Muscle of arm (tissue), 12 donors: ENCODE data around the gene SORCS2. TPM values are rescaled to one million over a fixed set of nuclear protein-coding genes. Genes with fewer than 3 reads are reported as not detected.

Experiments used
- DNase-seq: peaks from one replicate; pipeline ENCODE4 v3.0.0-alpha.2; 2013
- polyA plus RNA-seq, 12 donors: library from polyadenylated mRNA; unstranded; fragments of 120-200 nt; gene quantifications; one replicate each; pipeline ENCODE4 v1.2.1, GENCODE V29; 2013; ENCODE audit not compliant: insufficient read length in 12 of 12

The SORCS2 gene
- polyA plus RNA-seq, 12 donors = 5.6 to 18.2 (median 8.3) TPM; not detected in 1

DNA sequence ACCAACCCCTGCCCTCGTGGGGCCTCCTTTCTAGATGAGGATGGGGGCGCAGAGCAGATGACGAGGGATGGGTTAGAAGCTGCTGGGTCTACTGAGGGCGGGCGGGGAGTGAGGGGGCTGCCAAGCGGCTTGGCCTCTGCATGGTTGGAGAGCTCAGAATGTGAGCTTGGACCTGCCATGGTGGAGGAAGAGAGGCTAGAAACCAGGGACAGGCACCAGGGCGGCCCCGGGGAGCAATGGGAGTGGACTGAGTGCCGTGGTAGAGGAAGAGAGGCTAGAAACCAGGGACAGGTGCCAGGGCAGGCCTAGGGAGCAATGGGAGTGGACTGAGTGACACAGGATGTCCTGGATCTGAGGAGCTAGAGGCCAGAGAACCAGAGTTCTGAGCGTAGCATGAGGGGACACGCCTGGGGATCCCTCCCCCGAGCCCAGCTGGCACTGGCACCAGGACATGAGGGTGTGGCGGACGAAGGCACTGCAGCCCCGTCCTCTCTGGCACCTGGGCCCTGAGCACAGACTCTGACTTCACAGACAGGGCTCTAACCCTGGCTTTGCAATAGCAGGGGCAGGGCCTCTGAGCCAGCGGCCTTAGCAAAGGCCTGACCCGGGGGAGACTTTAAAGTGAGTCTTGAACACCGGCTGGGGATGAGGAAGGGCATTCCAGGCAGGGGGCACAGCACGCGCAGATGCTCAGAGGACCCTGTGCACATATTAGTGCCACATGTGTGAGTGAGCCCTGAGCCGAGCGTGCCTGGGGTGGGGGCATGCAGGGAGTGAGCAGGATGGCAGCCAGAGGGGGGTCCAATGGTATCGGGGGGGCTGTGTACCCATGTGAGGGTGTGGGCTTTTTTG lies 456.4 kb downstream of the SORCS2 start:
- no peak for DNase-seq

DNA sequence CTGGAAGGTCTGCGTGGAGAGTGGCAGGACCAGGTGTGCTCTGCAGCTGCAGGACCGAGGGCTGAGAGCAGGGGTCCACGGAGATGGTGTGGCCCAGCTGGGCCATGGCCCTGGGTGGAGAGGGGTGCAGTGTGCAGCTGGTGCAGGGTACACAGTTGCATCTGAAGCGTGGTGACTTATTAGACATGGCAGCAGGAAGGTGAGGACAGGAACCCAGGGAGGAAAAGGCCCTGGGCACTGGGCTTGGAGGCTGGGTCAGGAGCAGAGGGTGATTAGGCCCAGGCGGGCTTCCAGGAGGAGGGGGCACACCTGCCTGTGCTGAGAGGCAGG lies 457.0 kb downstream of the SORCS2 start:
- no peak for DNase-seq

DNA sequence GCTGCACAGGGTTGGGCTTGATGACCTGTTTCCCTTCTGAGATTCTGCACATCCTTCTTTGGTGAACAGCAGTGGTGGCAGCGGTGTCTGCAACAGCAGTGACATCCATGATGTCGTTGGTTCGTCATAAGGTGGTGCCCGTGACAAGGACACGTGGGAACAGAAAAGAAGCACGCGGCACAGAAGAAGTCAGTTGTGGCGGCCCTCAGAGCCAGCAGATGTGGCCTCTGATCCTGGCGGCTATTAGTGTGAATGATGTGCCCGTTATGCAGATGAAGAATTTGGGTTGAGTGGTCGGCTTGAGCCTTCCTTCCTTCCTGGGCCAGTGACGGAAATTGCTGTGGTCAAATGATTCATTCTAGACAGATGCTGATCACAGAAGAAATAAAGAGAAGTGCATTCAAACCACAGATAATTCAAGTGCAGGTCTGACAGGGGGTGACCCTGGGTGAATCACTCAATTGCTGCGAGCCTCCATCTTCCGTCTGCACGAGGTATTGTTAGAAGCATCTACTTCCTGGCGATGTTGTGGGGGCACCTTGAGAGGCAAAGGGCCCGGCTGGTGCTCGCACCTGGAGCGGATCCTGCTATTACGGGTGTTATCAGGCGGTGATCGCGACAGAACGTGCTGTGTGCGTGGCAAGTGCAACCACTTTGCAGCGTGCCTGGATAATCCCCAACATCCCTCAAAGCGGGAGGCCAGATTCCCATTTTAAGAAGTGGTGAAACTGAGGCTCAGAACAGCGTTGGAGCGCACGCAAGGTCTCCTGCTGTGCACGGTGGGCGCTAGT lies 457.6 kb downstream of the SORCS2 start:
- no peak for DNase-seq

DNA sequence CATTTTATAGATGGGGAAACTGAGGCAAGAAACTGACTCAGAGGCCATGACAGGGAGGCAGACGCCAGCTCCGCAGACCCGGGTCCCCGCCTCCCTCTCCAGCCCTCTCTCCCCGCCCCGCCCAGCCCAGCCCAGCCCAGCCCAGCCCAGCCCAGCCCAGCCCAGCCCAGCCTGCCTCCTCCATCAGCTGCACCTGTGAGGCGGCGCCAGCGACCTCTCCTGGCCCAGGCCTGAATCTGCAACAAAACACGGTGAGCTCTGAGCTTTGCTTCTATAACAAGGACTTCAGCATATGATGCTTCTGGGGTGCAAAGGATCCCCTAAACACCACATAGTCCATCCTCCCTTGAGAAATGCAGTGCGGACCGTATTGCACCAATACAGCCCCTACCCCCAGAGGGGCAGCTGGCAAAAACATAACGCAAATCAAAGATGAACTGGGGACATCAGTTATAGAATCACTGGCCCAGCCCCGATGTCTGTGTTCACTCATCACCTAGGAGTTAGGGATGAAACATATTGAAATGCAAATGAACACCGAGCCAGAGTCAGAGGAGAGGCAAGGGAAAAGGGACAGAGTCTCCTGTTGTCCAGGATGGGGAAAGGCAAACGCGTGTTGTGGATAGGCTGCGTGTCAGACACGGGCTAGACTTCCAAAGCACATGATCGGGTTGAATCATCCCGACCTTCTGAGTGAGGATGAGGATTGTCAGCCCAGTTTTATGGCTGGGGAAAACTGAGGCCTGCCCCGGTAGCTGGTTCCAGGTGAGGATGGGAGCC lies 458.5 kb downstream of the SORCS2 start:
- no peak for DNase-seq

DNA sequence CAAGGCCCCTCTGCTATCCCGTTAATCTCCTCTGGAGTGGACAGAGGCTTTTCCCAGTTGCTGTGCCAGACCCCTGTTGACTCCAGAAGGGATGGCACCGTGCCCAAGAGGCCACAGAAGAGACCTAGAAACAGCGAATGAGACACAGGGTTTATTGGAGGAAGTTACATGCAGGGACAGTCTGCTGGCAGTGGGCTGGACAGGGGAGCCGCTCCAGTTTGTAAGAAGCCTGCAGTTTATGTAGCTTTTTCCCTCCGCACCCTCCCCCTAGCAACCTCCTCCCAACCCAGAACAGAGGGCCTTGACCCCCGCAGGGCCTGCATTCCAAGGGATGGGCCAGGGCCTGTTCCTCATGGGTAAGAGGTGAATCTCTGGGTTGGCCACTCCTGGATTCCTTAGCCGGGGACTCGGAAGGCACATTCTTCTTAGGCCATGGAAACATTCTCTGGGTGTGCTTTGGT lies 459.2 kb downstream of the SORCS2 start:
- peak; percentile 34 for DNase-seq

DNA sequence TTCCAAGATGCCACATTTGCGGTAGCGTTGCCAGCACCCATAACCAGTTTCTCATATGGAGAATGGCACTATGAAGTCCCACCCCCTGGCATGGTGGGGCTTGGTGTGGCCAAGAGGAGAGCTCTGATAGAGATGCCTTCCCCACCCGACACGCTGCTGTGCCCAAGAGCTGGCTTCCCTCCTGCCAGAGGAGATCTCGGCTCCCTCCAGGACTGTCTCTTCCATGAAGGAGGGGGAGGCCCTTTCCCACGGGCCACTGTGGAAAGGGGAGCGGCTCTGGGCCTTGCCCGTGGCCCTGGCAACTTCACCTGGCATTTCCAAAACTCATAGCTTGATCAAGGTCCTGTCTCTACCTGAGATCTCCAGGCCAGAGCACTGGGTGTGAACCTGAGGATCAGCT lies 459.7 kb downstream of the SORCS2 start:
- no peak for DNase-seq

DNA sequence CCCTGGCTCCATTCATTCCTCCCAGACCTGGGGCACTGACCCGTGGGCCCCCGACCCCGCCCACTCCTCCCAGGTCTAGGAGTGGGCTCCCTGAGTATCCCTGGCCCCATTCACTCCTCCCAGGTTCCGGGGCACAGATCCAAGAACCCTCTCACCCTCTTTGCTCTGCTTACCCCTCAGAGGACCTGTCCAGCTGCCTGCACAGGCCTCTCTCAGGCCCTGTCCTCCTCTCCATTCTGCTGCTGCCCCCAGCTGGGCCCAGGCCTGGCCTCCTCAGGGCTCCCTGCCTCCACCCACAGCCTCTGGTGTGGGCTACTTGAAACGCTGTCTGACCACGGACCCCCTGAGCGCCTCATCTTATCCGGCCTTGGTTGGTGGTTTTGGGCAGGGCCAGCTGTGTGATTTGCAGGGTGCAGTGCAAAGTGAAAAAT lies 460.1 kb downstream of the SORCS2 start:
- no peak for DNase-seq

DNA sequence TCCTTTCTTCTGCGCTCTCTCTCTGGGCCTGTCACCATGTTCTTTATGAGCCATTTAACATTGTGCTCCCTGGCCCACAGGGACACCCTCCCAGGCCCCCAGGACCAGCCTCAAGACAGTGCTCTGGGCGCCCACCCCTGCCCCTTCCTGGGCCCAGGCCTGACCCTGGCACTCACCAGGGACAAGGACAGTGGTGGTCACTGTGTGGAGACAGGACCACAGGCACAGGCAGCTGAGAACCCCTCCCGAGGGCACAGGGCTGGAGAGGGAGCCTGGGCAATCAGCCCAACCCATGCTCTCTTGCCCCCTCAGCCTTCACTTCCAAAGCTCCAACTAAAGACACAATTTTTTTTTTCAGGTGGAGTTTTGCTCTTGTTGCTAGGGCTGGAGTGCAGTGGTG lies 460.6 kb downstream of the SORCS2 start:
- DNase-seq = no peak

DNA sequence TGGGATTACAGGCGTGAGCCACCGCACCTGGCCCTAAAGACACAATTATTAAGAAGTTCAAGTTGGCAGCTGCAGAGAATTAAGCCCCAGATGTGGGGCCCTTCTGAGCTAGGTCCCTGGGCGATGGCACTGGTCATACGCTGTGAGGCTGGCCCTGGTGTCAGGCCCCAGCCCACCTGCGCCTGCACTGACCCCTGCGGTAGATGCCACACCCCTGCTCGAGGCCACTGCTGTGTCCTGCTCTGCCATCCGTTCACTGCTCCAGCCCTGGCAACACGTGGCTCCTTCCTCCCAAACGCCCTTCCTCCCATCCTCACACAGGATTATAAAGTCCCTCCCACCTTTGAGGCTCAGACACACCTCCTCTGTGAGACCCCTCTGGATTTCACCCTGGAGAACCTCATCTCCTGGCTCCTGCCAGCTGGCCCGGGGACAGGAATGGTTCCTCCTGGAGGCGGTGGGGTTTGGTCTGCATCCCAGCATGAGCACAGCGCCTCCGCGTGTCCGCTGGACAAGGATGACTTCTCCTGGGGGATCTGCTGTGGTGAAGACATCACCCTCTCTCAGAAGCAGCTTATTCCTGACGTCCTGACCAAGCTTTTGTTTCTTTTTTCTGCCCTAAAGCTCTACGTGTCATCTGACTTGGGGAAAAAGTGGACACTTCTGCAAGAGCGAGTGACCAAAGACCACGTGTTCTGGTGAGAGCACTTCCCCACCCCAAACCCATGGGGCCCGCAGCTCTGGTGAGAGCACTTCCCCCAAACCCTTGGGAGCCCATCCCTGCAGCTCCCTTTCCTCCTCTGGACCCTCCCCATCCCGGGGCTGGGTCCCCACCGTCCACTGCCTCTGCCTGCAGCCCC lies 461.4 kb downstream of the SORCS2 start:
- DNase-seq = peak; percentile 45

DNA sequence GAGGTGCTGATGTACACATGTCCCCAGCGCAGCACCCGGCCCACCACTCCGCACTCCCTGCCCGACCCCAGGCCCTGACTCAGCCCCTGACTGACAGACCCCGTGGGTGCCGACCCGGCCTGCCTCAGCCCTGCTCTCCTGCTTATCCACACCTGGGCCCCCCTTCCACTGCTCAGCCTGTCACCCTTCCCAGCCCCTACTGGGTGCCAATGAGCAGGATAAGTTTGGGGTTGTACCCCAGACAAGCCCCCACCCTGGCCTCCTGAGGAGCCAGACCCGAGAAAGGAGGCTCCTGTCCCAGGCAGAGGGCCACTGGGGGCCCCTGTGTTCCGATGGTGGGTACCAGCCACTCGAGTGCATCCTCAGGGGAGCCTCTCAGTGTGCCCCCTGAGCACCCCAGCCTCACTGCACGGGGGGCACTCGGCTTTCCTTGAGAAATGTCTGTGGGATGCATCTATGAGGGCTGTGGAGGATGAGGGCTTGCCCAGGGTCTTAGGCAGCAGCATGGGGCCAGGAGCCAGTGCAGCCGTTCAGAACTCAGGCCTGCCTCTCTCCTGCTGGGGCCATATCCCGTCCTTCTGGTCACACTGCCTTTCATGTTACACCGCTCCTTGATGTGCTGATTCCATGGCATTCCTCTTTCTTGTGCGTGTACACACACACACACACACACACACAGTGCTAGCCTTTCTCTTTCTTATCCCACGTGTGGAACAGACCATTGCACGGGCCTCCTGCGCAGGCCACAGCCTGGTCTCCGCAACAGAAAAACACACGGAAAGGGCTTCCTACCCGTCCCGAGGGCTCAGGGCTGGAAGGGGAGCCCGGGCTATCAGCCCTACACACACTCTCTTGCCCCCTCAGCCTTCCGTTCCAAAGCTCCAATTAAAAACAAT lies 462.5 kb downstream of the SORCS2 start:
- no peak for DNase-seq

DNA sequence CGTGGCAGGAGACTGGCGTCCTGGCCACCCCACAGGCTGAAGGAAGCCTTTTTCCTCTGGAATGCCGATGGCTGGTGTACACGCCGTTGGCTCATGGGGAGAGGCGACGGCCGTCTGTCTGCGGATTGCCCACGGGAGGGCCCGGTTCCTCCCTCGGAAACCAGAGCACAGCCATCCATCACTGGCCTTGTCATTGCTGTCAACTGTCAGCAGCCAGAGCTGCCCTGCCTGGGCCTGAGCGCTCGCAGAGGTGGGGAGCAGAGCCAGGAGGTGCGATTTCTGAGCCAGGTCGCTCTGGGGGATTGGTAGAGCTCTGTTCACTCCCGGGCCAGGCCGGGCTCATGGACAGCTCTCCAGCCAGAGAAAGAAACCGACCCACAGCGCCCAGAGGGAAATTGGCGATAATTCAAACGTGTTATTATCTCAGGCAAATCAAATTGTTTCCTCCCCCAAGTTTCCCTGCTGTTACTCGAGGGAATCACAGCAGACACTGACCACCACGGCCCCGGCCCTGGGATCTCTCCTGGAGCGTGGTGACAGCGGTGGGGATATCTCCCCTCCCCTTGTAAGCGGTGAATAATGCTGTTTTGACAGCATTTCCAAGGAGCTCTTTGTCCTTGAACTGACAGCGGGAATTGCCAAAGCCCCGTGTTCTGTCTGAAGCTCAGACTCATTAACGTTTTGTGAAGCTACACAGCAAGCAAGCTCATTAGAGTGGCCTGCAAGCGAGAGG lies 463.3 kb downstream of the SORCS2 start:
- DNase-seq = no peak

DNA sequence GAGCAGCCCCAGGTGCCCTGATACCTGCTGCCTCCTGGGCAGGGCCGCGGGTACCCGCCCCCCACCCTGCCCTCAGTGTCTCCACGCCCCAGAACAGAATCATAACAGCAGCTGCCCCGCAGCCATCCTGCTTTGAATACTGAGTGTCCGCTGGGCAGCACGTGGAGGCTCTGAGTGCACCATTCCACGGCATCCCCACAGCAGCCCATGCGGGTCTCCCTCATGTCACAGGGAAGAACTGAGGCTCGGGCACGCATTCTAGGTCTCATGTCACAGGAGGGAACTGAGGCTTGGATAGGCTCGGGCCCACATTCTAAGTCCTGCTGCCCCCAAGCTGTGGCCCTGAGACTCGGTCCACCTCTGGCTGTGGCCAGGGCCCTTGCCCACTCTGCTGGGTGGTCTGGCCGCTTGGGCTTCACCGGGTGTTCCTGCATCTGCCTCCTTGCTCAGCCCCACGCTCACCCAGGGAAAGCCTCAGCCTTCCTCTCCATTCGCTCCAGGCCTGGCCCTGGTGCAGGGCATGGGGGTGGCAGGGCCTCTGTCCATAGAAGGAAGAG lies 464.0 kb downstream of the SORCS2 start:
- DNase-seq = no peak

DNA sequence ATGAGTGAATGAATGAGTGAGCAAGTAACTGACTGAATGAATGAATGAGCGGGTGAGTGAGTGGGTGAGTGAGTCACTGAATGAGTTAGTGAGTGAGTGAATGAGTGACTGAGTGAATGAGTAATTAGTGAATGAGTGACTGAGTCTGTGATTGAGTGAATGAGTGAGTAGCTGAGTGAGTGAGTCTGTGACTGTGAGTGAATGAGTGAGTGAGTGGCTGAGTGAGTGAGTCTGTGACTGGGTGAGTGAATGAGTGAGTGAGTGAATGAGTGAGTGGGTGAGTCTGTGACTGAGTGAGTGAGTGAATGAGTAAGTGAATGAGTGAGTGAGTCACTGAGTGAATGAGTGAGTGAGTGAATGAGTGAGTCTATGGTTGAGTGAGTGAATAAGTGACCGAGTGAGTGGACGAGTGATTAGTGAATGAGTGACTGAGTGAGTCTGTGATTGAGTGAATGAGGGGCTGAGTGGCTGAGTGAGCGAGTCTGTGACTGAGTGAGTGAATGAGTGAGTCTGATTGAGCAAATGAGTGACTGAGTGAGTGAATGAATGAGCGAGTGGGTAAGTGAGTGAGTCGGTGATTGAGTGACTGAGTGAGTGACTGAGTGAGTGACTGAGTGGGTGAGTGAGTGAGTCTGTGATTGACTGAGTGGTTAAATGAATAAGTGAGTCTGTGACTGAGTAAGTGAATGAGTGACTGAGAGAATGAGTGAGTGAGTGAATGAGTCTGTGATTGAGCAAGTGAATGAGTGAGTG lies 465.4 kb downstream of the SORCS2 start:
- no peak for DNase-seq

DNA sequence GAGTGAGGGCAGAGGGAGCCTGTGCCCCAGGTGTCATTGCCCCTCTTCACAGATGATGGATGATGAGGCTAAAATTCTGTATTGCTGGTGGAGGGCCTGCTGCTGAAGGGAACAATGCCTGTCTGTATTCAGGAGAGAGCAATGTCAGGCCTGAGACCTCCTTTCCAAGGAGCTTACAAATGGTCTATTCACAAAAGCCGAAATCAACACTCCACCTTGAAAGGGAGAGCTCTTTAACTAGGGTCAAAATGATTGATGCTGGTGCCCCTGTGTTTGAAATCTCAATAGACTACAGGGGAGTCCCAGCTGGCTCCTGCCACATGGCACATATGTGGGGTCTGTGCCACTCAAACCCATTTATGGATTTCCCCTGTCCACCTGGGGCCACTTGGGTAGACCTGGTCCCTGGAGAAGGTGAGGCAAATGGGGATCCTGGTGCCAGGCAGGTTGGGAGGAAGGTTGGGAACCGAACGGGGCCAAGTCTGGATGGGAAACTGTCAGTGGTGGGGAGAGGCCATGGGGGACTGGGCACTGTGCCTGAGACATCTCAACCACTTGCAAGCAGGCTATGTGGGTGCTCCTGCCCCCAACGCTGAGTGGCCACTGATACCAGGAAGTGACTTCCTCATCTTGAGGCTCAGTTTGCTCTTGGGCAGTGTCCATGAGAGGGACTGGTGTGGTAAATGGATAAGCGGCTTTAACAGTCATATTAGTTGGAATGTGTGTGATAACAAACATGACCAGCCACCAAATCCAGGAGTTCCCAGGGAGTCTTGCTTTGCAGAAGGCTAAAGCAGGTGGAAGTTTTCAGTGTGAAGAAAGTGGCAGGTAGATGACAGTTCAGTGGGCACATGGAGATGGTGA lies 466.2 kb downstream of the SORCS2 start:
- DNase-seq = no peak

DNA sequence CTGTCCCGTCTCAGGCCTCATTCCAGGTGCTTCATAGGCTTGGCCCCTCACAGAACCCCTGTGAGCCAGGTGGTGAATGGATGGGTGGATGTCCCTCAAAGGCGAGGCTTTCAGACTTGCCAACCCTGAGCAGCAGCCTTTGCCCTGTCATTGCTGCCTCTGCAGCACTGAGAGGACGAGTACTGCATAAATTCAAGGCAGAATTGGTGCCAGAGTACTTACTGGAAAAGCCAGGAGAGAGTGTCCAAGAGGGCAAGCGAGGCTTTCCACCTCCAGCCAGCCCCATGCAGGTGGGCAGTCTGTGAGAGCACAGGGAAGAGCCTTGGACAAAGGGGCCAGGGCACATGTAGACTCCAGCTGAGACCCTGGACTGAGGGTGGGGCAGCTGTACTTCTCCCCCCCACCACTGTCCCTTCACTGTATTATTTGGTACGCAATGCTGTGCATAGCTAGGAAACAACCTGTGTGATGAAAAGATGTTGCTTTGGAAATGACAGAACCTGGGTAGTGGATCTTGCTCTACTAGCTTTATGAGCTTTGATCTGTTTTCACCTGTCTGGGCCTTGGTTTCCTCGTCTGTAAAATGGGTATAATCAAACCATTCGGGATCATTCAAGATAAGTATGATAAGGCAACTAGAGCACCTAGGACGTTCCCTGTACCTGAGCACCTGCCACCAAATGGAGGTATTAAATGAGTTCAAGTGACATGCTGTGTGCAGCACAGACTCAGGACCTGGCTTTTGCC lies 467.3 kb downstream of the SORCS2 start:
- DNase-seq = no peak

DNA sequence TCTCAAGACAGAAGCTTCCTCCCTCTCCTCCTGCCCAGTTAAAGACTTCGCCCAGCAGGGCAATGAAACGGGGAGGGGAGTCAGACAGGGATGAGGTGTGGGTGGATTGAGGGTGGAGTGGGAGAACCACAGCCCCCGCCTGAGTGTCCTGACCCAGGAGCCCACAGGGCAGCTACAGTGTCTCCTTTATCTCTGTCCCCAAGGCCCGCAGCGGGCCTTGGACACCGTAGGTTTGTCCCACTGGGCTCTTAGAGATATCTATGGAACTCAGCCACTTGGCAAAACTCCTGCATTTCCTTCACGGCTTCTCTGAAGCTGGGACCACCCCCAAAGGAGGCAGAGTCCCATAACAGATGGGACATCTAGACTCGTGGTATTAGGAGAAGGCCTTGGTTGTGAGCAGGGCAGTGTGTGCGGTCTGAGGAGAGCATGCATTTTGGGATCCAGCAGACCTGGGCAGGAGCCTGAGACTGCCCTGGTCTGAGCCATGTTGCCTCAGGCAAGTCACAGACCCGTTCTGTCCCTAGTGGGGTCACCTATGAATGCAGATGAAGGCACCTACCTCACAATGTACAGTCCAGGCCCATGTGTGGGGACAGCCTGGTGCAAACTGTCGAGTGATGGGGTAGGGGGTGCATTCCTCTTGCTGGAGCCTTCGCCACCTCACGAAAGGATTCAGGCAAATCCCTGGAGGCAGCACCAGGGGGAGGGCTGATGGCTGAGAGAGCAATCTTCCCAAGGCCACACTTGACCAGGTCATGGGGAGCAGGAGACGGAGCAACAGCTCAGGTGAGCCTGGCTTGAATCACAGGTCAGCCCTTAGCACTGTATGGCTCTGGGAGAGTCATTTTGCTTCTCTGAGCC lies 468.1 kb downstream of the SORCS2 start:
- DNase-seq = no peak
